Astrocyte (in vitro differentiated cells and primary cell): ENCODE measurements around the gene CLEC16A. TPM values are rescaled to one million over a fixed set of nuclear protein-coding genes. Genes with fewer than 3 reads are reported as not detected.

ENCODE experiments used
- DNase-seq: peaks from one replicate; pipeline ENCODE4 v3.0.0-alpha.2; 2010; ENCODE audit warnings: low read depth
- FAIRE-seq: peaks from 2 replicates; lab custom pipeline; 2011; peaks lifted over from hg19 to GRCh38; lab: Jason Lieb, UNC
- H2AFZ ChIP-seq: 2 replicates; pipeline ENCODE4 v1.6.0; 2012; ENCODE audit warnings: low read depth, low read length, inconsistent platforms
- H3K27ac ChIP-seq: 2 replicates; pipeline ENCODE4 v1.5.1; 2011; ENCODE audit warnings: low read depth, low read length, inconsistent platforms
- H3K27me3 ChIP-seq: 2 replicates; pipeline ENCODE4 v1.6.0; 2011; ENCODE audit warnings: low read length, inconsistent platforms; ENCODE audit not compliant: insufficient read depth
- H3K36me3 ChIP-seq: 2 replicates; pipeline ENCODE4 v1.5.1; 2011; ENCODE audit warnings: low read length, inconsistent platforms; ENCODE audit not compliant: insufficient read depth
- H3K4me1 ChIP-seq: 2 replicates; pipeline ENCODE4 v1.5.1; 2011; ENCODE audit warnings: low read length, inconsistent platforms; ENCODE audit not compliant: insufficient read depth
- H3K4me2 ChIP-seq: 2 replicates; pipeline ENCODE4 v1.6.0; 2012; ENCODE audit warnings: low read length, inconsistent platforms
- H3K4me3 ChIP-seq: 2 replicates; pipeline ENCODE4 v1.5.1; 2011; ENCODE audit warnings: low read depth, mild to moderate bottlenecking, low read length, inconsistent platforms; ENCODE audit not compliant: insufficient read depth
- H3K79me2 ChIP-seq: 2 replicates; pipeline ENCODE4 v1.6.0; 2012; ENCODE audit warnings: mild to moderate bottlenecking, low read length, inconsistent platforms; ENCODE audit not compliant: insufficient read depth
- H3K9ac ChIP-seq: 2 replicates; pipeline ENCODE4 v1.6.0; 2012; ENCODE audit warnings: mild to moderate bottlenecking, low read length, inconsistent platforms
- H3K9me3 ChIP-seq: 2 replicates; pipeline ENCODE4 v1.5.1; 2012; ENCODE audit warnings: low read depth, mild to moderate bottlenecking, low read length, inconsistent platforms; ENCODE audit not compliant: insufficient read depth
- H4K20me1 ChIP-seq: 2 replicates; pipeline ENCODE4 v1.6.0; 2012; ENCODE audit warnings: low read length, inconsistent platforms; ENCODE audit not compliant: insufficient read depth
- H3K27ac Mint-ChIP-seq: one replicate; pipeline ENCODE4 v1.8.0; 2021; ENCODE audit warnings: mild to moderate bottlenecking, mixed read lengths; ENCODE audit not compliant: unreplicated experiment
- H3K27me3 Mint-ChIP-seq: one replicate; pipeline ENCODE4 v1.8.0; 2021; ENCODE audit warnings: low read depth, mixed read lengths; ENCODE audit not compliant: unreplicated experiment
- H3K36me3 Mint-ChIP-seq: one replicate; pipeline ENCODE4 v1.8.0; 2021; ENCODE audit warnings: low read depth, mixed read lengths; ENCODE audit not compliant: unreplicated experiment
- H3K4me1 Mint-ChIP-seq: one replicate; pipeline ENCODE4 v1.8.0; 2021; ENCODE audit warnings: low read depth, mixed read lengths; ENCODE audit not compliant: unreplicated experiment
- H3K4me3 Mint-ChIP-seq: one replicate; pipeline ENCODE4 v1.8.0; 2021; ENCODE audit warnings: mild to moderate bottlenecking, moderate library complexity, mixed read lengths; ENCODE audit not compliant: unreplicated experiment
- H3K9me3 Mint-ChIP-seq: one replicate; pipeline ENCODE4 v1.8.0; 2021; ENCODE audit warnings: mild to moderate bottlenecking, mixed read lengths; ENCODE audit not compliant: unreplicated experiment
- EZH2 ChIP-seq: IDR thresholded peaks from 2 replicates; pipeline ENCODE4 v1.6.1; 2012; ENCODE audit warnings: mild to moderate bottlenecking, low read length, inconsistent platforms; ENCODE audit not compliant: insufficient read depth
- total RNA-seq: library from RNA; stranded (reverse); gene quantifications from 2 replicates; pipeline ENCODE4 v1.2.1, GENCODE V29; 2021
- TF ChIP-seq, protein P1 (sequence below): IDR thresholded peaks from 2 replicates; pipeline ENCODE4 v1.5.1; 2011; ENCODE audit warnings: low read depth, mild to moderate bottlenecking, inconsistent platforms, low read length, moderate library complexity; ENCODE audit not compliant: insufficient read depth

Gene CLEC16A
- total RNA-seq, 1 donor from 2014 or later = 31.7 TPM

DNA sequence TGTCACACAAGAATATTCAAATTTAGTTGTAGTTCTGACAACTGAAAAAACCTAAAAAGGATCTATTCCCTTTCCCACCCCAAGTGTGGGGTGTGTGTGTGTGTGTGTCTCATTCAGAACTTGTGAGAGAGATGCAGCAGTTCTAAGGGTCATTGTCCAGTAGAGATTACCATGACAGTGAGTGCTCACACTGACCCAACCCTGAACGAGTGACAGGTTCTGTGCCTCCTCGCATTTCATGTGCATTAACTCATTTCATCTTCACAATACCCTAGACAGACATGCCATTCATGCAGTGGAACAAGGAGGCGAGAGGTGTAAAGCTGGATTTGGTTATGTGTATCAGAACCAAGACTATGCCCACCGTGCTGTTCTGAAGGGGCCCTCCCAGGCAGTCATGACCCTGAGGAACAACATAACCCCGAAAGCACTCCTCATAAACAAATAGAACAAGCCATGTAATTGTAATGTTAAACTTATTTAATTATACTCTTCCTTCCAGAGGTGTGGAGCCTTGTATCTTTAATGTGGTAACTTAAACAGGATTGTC, 102.1 kb downstream of the CLEC16A start:
- no peaks in the 10 kb centered on the region for H3K9me3 ChIP-seq
- H3K4me3 ChIP-seq = no peak overlapping the region
- H4K20me1 ChIP-seq = no peaks in the 10 kb centered on the region
- Mint-ChIP-seq H3K9me3 (no peaks in the 10 kb centered on the region), H3K27ac (peak overlapping the region; percentile 12), H3K4me1 (peaks cover 12% of the 10 kb centered on the region), H3K27me3 (no peaks in the 10 kb centered on the region), H3K4me3 (no peak overlapping the region), H3K36me3 (peaks cover 39% of the 10 kb centered on the region)
- no peaks in the 10 kb centered on the region for H3K4me1 ChIP-seq
- H3K36me3 ChIP-seq = peaks cover 7% of the 10 kb centered on the region
- TF ChIP-seq, protein P1, sequence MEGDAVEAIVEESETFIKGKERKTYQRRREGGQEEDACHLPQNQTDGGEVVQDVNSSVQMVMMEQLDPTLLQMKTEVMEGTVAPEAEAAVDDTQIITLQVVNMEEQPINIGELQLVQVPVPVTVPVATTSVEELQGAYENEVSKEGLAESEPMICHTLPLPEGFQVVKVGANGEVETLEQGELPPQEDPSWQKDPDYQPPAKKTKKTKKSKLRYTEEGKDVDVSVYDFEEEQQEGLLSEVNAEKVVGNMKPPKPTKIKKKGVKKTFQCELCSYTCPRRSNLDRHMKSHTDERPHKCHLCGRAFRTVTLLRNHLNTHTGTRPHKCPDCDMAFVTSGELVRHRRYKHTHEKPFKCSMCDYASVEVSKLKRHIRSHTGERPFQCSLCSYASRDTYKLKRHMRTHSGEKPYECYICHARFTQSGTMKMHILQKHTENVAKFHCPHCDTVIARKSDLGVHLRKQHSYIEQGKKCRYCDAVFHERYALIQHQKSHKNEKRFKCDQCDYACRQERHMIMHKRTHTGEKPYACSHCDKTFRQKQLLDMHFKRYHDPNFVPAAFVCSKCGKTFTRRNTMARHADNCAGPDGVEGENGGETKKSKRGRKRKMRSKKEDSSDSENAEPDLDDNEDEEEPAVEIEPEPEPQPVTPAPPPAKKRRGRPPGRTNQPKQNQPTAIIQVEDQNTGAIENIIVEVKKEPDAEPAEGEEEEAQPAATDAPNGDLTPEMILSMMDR = no peak
- TF ChIP-seq EZH2 = no peak
- DNase-seq (no peak), FAIRE-seq (no peak)
- no peaks in the 10 kb centered on the region for H3K27me3 ChIP-seq
- no peak overlapping the region for H2AFZ ChIP-seq
- H3K4me2 ChIP-seq = no peak overlapping the region
- no peaks in the 10 kb centered on the region for H3K79me2 ChIP-seq
- H3K9ac ChIP-seq = no peak overlapping the region
- H3K27ac ChIP-seq = no peak overlapping the region

DNA sequence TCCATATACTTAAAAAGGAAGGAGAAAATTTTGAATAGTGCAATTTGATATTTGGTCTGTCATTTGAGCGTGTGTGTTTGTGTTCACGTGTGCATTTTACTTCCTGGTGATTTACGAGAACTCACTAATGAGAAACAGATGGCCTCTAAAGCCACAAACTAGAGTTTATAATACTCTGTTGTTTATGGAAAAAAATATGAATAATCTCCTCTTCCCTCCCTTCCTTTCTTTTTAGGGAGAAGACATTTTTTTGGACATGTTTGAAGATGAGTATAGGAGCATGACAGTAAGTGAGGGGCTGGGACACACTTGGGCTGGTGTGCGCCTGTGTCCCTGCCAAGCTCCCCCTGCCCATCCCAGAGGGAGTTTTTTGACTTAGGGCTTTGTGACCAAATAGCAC, 102.7 kb downstream of the CLEC16A start:
- no peak for TF ChIP-seq EZH2
- TF ChIP-seq, protein P1 = no peak
- H3K4me3 ChIP-seq = no peak overlapping the region
- H3K27me3 ChIP-seq = no peaks in the 10 kb centered on the region
- no peak overlapping the region for H3K27ac ChIP-seq
- Mint-ChIP-seq H3K4me3 (no peak overlapping the region), H3K36me3 (peaks cover 38% of the 10 kb centered on the region), H3K27ac (no peak overlapping the region), H3K4me1 (peaks cover 12% of the 10 kb centered on the region), H3K27me3 (no peaks in the 10 kb centered on the region), H3K9me3 (no peaks in the 10 kb centered on the region)
- peaks cover 13% of the 10 kb centered on the region for H3K36me3 ChIP-seq
- DNase-seq (peak; percentile 65), FAIRE-seq (no peak)
- no peaks in the 10 kb centered on the region for H3K9me3 ChIP-seq
- no peaks in the 10 kb centered on the region for H3K4me1 ChIP-seq
- H4K20me1 ChIP-seq = no peaks in the 10 kb centered on the region
- no peak overlapping the region for H3K4me2 ChIP-seq
- no peaks in the 10 kb centered on the region for H3K79me2 ChIP-seq
- no peak overlapping the region for H3K9ac ChIP-seq
- no peak overlapping the region for H2AFZ ChIP-seq

DNA sequence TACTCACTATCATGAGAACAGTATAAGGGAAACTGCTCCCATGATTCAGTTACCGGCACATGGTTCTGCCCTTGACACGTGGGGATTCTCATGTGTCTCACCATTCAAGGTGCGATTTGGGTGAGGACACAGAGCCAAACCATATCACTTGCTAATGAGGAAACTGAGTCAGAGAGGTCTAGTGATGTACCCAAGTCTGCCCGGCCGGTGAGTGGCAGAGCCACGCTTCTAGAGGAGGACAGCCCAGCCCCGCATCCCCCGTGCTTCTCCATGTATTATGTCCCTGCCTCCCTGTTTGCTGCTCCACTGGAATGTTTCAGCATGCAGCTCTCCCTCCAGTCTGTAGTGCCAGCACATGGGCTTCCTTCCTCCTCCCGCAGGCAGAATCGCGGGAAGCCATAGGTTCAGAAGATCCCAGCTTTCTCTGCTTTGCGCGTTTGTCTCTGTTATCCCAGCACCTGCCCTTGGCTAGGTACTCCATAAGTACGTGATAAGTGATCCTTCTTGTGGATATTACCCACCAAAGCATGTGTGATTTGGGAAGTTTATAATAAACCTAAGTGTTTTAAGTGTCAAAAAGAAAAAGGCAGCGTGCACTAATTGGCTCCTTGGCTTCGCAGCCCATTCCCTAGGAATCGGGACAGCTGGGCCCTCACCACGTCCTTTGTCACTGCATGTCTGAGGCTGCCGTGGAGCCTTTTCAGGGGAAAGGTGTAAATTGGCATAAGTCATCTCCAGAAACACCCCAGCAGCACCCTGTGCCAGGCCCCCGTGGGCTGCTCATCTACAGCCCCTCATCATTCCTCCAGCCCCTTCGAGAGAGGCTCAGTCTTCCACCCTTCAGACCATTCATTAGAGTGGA, 103.8 kb downstream of the CLEC16A start:
- Histone ChIP-seq H3K36me3 (peaks cover 10% of the 10 kb centered on the region), H3K27ac (no peak overlapping the region), H3K79me2 (no peaks in the 10 kb centered on the region), H4K20me1 (no peaks in the 10 kb centered on the region), H3K9ac (no peak overlapping the region), H2AFZ (no peak overlapping the region), H3K4me2 (no peak overlapping the region), H3K4me3 (no peak overlapping the region), H3K4me1 (no peaks in the 10 kb centered on the region), H3K27me3 (no peaks in the 10 kb centered on the region), H3K9me3 (no peaks in the 10 kb centered on the region)
- Mint-ChIP-seq H3K4me1 (peaks cover 12% of the 10 kb centered on the region), H3K27me3 (no peaks in the 10 kb centered on the region), H3K36me3 (peaks cover 43% of the 10 kb centered on the region), H3K9me3 (no peaks in the 10 kb centered on the region), H3K27ac (no peak overlapping the region), H3K4me3 (no peak overlapping the region)
- DNase-seq (no peak), FAIRE-seq (no peak)
- no peak for TF ChIP-seq EZH2
- TF ChIP-seq, protein P1 = no peak
